ENCODE results near the gene MS4A5. TPM values are rescaled to one million over a fixed set of nuclear protein-coding genes. Genes with fewer than 3 reads are reported as not detected.

MS4A5 gene
- total and polyA plus RNA-seq, 2 donors (not counting 3 experiments of a cell fraction or from before 2014, with no cell fraction given), result not detected

- Histone ChIP-seq H4K20me1 (replicated peaks; ENCODE audit: control insufficient read depth, extremely low read depth, insufficient read depth, low read length) (no peaks in the 10 kb centered on the region), H3K4me3 (replicated peaks in 1 of 3; ENCODE audit: insufficient read depth in 1 of 3, low read depth in 1 of 3, low read length in 3 of 3) (no peak overlapping the region), H3K4me2 (ENCODE audit: insufficient read depth, low read length) (no peak overlapping the region), H3K27ac (ENCODE audit: insufficient read depth, low read depth, low read length) (no peak overlapping the region), H3K36me3 (ENCODE audit: control insufficient read depth in 2 of 2, extremely low read depth in 1 of 2, insufficient read depth in 2 of 2, low read length in 2 of 2) (no peaks in the 10 kb centered on the region), H3K9ac (replicated peaks; ENCODE audit: extremely low read depth, insufficient read depth, low read length) (no peak overlapping the region), H3K79me2 (ENCODE audit: control insufficient read depth, insufficient read depth, low read length) (no peaks in the 10 kb centered on the region), H3K9me3 (replicated peaks; ENCODE audit: control insufficient read depth, insufficient read depth, low read length) (no peaks in the 10 kb centered on the region), H3K4me1 (ENCODE audit: control insufficient read depth, extremely low read depth, insufficient read depth, low read length) (no peaks in the 10 kb centered on the region), H3K27me3 (ENCODE audit: control insufficient read depth in 2 of 2, insufficient read depth in 2 of 2, low read length in 2 of 2) (no peaks in the 10 kb centered on the region), H2AFZ (ENCODE audit: low read depth, low read length) (no peak overlapping the region), H3K9me1 (replicated peaks; ENCODE audit: control insufficient read depth, extremely low read depth, insufficient read depth, low read length) (no peaks in the 10 kb centered on the region)
- CTCF ChIA-PET, result no interaction called here
- POLR2A ChIA-PET, result no interaction called here
- TF ChIP-seq POLR2A (IDR thresholded peaks at IDR 0.05; ENCODE audit: low read depth, low read length) (no peak), MAX (IDR thresholded peaks at IDR 0.05; ENCODE audit: insufficient read depth, insufficient read length) (no peak), FOS (IDR thresholded peaks at IDR 0.05; ENCODE audit: borderline replicate concordance, insufficient read depth, low read length) (no peak), JUN (IDR thresholded peaks at IDR 0.05; ENCODE audit: borderline replicate concordance, insufficient read depth, insufficient read length, low read depth) (no peak), GATA2 (IDR thresholded peaks at IDR 0.05; ENCODE audit: insufficient read depth, insufficient read length, low read depth, low read length) (no peak), MYC (IDR thresholded peaks at IDR 0.05; ENCODE audit: low read depth, low read length) (no peak), POLR2AphosphoS5 (IDR thresholded peaks at IDR 0.05; ENCODE audit: insufficient read depth, low read depth, low read length) (no peak), EZH2 (IDR thresholded peaks at IDR 0.05; ENCODE audit: borderline replicate concordance, low read depth, low read length, severe bottlenecking) (no peak), CTCF (IDR thresholded peaks at IDR 0.05; ENCODE audit: extremely low read depth in 1 of 2, insufficient read depth in 1 of 2, low read depth in 1 of 2, low read length in 2 of 2) (no peak)
- no TSS peak for BruUV-seq (replicated peaks)
- no peak for DNase-seq (ENCODE audit: low read depth, low spot score)
- dilution Hi-C loops (cut with MboI; ENCODE audit: extremely low pct_ligation_motif_present, low sequenced_read_pairs), result no loop called here
- no peak for FAIRE-seq
- intact Hi-C loops (cut with micrococcal nuclease), result no loop called here
Observed at GRCh38 chr11:60469723-60470122, 40.4 kb downstream of the MS4A5 start.

All from endothelial cell of umbilical vein (primary cell).